T-helper 9 cell (primary cell): ENCODE data around the gene LYAR.
"Not testable (repeated sequence)": the region's sequence is repeated elsewhere in the genome, so short reads cannot be mapped to it uniquely, and the experiment has no call there.

Experiments used
- DNase-seq: peaks from one replicate; pipeline ENCODE4 v3.0.0-alpha.2; 2020

LYAR gene

DNA sequence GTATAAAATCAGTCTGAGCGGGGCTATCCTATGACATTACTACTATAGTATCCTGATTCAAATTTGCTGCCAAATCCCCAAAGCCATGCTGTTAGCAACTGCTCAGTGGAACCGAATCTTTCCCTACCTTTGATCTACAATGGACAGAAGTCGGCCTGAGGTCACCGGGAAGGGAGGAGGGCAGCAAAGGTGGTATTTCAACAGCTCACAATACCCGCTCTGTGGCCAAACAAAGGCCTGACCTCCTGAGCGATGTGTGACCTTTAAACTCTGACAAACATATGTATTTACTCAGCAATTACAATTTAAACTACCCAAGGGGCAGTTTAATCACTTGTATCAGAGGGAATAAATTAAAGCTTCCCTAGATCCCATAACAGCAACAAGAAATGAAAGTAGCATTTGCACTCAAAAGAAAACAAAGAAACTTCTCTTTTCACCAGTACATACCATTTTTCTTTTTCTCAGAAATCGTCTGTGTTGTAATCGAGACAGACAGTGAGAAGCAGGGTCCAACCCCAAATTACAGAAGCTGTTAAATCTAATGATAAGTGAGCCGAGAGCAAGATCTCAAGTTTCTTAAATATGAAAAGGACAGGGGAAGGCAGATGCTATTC is 30.4 kb downstream of the LYAR start:
- no peak for DNase-seq

DNA sequence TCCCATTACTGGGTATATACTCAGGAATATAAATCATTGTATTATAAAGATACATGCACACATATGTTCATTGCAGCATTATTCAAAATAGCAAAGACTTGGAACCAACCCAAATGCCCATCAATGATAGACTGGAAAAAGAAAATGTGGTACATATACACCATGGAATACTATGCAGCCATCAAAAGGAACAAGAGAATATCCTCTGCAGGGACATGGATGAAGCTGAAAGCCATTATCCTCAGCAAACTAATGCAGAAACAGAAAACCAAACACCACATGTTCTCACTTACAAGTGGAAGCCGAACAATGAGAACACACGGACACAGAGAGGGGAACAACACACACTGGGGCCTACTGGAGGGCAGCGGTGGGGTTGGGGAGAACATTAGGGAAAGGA is 32.2 kb downstream of the LYAR start:
- not testable (repeated sequence) for DNase-seq

DNA sequence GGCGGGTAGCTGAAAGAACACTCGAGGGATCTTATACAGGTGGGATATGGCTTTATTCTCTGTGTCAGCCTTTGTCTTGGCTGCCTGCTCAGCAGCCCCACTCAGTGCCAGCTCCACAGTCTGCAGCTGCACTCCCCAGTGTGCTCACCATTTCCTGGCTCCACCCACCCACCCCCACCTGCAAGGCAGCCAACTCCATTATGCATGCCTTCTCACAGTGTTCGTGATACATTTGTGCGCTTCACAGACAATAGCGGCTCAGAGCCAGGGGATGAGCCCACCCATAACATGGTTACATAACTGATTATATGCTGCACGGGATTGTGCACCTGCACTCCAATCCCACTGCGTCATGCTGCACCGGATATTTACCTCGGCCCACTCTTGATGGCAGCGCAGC is 33.2 kb downstream of the LYAR start:
- DNase-seq, result no peak

DNA sequence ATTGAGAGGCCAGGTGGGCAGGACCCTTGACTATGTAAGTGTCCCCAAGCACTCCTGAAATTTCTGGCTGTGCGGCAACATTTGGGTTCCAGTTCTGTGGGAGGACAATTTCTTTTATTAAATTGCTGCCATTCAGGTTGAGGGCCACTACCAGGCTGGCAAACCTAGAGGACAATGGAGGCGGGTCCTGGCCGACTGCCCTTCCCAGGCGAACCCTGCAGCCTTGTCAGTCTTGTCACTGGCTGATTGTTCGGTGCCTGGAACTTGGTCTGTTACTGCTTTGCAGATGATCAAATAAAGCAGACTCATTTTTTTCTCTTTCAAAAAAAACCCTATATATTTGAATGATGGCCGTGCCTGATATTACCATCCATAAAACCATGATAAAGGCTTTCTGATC is 35.3 kb downstream of the LYAR start:
- DNase-seq, result no peak

DNA sequence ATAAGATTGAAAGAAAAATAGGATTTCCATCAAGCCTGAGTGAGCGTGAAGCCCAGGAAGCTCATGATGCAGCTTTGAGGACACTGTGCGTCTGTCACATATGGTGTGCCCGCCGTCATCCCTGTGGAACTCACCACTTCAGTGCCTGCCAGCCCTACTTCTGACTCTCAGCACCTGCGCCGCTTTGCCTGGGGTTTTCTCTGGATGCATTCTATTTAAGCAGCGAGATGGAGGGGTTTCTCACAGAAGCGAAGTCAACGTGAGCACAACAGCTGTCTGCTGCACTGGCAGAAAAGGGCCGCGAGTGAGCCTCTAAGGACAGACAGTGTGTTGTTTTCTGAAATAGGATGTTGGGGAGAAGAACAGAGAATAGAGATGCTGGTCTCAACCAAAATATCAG is 35.8 kb downstream of the LYAR start:
- no peak for DNase-seq

DNA sequence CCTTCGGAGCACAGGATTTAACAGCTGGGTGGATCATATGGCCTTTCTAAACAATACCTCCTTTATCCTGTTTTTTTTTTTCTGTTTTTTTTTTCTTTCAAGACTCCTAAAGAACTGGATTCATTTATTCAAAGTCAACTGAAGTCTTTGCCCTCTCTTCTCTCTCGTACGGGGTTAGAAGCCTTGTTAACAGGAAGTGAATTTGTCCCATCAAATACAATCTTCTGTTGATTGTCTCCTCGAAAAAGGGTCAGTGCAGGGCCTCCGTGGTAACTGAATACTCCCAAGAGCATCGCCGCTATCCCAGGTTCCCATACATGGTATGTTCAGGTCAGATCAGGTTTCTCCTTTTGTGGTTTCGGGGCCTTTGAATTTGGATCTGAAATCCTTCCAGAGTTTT is 40.1 kb downstream of the LYAR start:
- DNase-seq, result no peak

DNA sequence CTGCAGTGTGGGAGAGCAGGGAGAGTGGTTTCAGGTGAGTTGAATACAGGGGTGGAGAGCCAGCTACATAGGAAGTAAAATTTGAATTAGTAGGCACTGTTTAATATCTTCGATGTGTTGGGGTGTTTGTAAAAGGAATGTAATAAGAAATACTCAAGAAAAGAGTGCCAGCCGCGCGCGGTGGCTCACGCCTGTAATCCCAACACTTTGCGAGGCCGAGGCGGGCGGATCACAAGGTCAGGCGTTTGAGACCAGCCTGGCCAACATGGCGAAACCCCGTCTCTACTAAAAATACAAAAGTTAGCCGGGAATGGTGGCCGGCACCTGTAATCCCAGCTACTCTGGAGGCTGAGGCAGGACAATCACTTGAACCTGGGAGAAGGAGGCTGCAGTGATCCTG is 40.6 kb downstream of the LYAR start:
- not testable (repeated sequence) for DNase-seq

DNA sequence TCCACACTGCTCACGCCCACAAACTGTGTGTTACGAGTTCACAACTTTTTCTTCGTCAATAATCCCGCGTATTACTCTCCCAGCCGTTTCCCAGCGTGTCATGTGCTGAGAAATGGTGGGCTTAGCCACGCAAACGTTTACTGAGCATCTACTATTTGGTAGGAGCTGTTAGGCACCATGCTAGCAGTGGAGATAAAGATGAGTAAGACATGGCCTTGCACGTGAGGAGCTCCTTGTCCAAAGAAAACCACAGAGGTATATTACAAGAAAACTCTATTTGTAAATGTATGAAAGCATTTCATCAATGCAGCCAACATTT is 41.1 kb downstream of the LYAR start:
- no peak for DNase-seq

DNA sequence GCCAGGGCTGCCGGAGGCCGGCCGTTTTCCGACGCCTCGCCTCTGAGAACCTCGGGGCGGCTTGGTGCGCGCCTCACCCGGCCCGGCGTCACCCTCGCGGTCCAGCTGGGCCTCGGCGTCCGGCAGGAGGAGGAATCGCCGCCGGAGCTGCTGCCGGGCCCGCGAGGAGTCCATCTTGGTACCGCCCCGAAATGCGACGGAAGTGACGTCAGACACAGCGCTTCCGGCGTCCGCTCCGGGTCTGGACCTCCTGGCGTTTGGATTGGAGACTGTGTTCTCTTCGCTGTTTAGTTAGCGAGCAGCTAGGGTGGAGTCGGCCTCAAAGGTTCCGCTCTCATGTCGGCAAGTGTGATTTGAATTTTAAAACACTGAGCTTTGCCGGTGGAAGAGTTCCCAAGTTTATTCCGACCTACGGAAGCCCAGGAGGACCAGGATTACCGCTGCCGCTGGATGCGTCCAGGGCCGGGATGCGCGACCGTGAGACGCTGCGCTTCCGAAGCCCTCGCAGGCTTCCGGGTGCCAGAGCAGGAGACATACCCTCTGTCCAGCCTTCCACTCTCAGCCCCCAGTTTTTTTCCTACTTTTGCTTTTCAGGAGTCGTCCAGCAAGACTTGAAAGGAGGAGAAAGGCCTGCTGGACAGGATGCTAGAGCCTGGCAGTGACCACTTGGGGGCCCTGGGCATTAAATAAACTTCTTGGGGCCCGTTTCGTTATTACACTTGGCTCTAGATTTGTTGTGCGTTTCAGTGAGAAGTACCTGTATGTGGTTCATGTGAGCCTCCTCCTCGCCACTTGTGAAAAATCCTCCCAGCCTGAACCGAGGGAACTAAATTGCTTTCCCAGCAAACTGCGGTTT is 41.7 kb downstream of the LYAR start, which contains the start of gene TMEM128:
Gene TMEM128 (minus strand): TSS at position 195 of the 856 bp plus-strand sequence. CDS start 21 bp downstream, at position 174.
- peak; percentile 87 for DNase-seq

DNA sequence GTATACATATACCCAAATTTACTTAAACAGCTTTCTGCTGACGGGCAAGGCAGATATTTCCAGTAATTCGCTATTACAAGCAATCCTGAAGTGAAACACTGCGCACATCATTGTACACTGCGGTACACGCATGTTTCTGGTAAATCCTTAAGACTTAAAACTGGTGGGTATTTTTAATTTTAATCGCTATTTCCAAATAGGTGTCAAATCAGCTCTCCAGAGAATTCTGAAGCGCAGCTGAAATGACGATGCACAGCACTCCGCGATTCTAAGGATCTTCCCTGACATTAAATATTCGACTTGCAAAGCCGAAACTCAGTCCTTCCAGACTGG is 42.3 kb downstream of the LYAR start:
- no peak for DNase-seq

DNA sequence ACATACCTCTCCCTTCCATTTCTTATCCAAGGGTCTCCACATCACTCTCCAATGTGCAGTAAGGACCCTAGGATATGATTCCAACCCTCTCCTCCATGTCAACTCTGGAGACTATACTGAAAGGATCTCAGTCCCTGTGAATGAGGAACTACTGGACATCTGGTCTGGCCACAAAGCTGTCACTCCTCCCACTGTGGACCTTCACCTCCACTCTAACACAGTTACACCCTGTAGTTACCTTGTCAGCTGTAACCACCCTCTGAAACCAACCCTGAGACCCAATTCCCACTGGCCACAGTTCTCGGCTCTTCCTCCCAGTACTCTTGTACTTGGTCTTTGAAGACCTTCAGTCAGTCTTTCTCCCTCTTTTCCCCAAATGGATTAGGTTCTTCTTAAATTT is 44.8 kb downstream of the LYAR start:
- DNase-seq, result no peak

DNA sequence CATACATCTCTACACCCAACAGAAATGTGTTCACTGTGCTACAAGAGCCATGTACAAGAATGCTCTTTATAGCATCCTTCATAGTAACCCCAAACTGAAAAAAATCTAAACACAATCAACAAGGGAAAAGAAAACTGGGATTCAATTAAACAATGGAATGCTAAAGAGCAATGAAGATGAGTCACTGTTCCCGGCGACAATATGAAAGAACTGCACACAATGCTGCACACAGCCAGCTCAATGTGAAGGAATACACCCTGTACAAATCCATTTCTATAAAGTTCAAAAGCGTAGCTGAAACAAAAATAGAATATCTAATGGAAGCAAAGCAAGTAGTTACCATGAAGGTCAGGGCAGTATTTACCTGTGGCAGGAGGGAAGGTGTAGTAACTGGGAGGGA is 50.4 kb downstream of the LYAR start:
- DNase-seq, result not testable (repeated sequence)

DNA sequence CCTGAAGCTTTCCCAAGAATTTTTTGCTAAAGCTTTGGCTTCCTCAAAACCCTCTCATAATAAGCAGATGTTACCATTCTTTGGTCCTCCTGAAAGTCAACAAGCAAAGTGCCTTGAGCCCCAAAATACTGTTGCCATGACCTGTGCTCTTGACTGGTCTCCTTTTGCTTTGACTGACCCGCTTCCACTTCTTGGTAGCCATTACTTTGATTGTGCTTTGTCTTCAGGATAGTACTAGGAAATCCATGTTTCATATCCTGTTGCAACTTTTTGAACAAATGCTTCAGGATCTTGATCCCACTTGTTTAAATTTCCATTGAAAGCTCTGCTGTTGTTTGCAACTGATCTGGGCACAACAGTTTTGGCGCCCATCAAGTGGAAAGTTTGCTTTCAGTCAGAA is 56.3 kb downstream of the LYAR start:
- no peak for DNase-seq

DNA sequence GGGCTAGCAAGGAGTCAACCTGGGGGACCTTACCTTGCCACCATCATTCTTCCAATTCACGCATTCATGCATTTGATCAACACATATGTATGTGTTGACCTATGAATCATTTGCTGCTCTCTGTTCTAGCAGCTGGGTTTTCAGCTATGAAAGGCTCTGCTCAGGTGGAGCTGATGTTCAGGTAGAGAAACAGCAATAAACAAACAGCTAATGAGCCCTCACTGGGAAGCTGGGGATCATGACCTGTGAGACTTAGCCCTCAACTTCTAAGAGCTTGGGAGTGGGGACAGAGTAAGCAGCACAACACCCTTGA is 61.6 kb downstream of the LYAR start:
- no peak for DNase-seq

DNA sequence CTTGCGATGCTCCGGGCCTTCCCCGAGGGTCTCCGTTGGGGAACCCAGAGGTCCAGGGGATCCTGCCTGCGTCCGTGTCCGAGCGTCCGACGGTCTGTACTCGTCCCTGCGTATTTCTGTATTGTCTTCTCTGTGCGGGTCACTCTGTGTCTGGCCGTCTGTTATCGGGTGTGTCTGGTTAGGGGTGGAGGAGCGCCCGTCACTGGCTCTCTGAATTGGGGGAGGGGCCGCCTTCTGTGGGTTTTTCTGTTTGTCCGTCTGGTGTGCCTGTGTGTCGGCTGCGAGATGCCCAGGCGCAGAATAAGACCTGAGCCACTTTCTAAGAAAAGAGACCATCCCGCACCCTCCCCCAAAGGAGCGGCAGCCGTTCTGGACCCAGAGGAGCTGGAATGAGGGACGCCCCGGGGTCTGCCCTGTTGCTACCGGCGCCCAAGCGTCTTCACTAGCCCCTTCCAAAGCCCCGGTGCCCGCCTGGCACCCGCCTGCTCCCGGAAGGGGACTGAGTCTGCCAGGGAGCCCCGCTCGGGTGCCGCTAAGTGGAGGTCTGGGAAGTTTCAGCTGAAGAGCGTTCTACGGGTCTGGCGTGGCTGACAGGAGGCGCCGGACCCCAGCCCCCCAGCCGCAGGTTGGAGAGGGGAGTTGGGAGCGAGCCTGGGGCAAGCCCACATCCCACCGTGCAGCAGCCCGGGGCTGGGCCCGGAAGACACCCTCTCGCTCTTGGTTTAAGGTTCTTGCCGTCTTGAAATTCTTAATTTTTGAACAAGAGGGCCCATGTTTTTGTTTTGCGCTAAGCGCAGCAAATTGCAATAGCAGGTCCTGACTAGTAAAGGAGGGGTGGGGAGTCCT is 62.2 kb downstream of the LYAR start:
- DNase-seq, result no peak

DNA sequence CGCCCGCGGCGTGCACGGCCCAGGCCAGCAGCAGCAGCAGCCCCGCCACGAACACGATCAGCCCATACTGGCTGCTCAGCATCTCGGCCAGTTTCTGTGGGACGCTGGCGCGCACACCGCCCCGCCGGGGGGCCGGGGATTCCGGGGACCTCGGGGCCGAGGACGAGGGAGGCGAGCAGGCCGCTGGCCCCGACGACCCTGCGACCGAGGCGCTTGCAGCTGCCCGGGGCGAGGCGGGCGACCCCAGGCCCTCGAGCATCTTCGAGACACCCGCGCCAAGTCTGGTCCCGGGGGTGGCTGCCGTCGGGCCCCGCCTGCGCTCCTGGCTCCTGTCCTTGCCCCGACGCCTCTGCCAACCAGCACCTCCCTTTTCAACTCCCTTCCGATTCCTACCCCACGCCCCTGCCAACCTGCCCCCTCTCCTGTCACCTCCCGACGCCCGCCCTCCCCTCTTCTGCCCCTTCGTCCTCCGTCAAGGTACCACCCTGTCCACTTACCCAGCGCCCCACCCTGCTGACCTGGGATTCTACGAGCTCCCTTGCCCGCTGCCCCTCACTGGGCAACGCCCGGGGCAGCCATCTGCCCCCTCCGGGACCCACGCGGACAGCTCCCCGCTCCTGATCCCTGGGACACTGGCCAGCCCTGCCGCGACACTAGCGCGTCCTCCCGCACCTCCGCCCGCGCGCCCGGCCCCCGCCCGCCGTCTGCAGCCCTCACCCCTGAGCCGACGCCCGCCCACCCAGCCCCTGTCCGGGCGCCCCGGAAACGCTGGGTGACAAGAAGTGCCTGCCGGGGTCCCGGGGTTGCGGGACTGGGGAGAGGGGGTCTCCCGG is 63.1 kb downstream of the LYAR start, which contains the start of gene OTOP1:
Gene OTOP1 (minus strand): TSS at position 324 of the 833 bp plus-strand sequence. CDS start 65 bp downstream, at position 259.
- DNase-seq, result no peak

DNA sequence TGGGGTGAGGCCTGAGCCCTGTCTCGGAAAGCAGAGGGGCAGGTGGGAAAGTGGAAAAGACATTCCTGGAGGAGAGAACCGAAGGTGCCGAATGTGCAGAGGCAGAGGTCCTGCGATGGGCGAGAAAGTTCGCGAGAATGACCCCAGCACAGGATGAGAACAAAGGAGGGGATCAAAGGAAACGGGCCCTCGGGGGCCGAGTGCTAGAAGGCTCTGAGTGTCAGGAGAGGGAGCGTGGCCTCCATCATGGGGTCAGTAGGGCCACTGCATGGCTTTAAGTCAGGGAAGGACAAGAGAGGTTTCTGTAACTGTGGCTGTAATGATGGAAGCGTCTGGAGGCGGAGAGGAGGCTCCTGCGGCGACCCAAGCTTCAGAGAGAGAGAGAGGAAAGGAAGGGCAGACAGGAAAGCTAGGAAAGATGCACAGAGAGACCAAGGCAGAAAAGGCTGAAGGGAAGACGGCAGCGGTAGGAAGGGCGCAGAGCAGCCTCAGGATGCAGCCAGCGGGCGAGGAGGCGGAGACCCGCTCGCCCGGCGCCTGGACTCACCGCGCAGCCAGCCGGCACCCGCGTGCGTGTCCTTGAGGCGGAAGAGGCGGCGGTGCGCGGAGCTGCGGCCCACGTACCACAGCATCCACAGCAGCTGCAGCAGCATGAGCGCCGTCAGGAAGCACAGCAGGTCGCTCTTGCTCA is 63.9 kb downstream of the LYAR start:
- no peak for DNase-seq
